Coronary artery (tissue), 2 donors: Measurements from ENCODE around the gene PDP2.
A peak's percentile ranks its signal among the peaks of the same experiment; 100 is the strongest.
"Not testable (repeated sequence)": the region's sequence is repeated elsewhere in the genome, so short reads cannot be mapped to it uniquely, and the experiment has no call there.

Experiments
- DNase-seq: peaks from one replicate; pipeline ENCODE4 v3.0.0-alpha.2; 2017; ENCODE audit warnings: low spot score
- H3K27ac ChIP-seq, 2 donors: fragments of 200-600 bp; sonication (generic); one replicate each; pipeline ENCODE4 v1.5.1; 2016 to 2019
- H3K4me3 ChIP-seq: fragments of 200-600 bp; sonication (generic); 2 replicates; pipeline ENCODE4 v1.5.1; 2016; ENCODE audit warnings: mild to moderate bottlenecking, moderate library complexity
- TF ChIP-seq, protein P1 (sequence below): fragments of 200-600 bp; sonication (generic); IDR thresholded peaks from one replicate; pipeline ENCODE4 v1.5.1; 2019; ENCODE audit warnings: antibody characterized with exemption

PDP2 gene

DNA sequence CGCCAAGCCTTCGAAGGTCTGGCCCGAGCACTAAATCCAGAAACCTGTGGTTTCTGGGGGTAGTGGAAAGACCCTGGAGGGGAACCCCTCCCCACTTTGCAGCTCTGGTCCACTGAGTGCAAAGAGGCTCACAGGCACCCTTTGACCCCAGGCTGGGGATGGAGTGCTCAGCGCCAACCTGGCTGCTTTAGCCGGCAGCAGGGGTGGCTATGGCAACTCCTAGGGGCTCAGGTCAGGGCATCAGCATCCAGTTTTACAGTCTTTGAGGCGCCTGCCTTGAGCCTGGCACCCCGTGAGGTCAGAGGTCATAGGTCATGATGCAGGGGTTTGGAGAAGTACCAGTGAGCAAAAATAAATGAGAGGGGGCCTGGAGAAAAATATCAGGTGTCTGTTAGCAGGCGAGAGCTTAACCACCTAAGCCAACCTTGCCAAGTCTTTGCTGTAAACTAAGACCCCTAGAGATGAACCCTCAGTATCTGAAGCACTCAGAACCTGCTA, 18.2 kb upstream of the PDP2 start:
- peak; percentile 36 for DNase-seq
- Histone ChIP-seq H3K27ac (no peak overlapping the region), H3K4me3 (no peak overlapping the region)
- TF ChIP-seq, protein P1, sequence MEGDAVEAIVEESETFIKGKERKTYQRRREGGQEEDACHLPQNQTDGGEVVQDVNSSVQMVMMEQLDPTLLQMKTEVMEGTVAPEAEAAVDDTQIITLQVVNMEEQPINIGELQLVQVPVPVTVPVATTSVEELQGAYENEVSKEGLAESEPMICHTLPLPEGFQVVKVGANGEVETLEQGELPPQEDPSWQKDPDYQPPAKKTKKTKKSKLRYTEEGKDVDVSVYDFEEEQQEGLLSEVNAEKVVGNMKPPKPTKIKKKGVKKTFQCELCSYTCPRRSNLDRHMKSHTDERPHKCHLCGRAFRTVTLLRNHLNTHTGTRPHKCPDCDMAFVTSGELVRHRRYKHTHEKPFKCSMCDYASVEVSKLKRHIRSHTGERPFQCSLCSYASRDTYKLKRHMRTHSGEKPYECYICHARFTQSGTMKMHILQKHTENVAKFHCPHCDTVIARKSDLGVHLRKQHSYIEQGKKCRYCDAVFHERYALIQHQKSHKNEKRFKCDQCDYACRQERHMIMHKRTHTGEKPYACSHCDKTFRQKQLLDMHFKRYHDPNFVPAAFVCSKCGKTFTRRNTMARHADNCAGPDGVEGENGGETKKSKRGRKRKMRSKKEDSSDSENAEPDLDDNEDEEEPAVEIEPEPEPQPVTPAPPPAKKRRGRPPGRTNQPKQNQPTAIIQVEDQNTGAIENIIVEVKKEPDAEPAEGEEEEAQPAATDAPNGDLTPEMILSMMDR: no peak

DNA sequence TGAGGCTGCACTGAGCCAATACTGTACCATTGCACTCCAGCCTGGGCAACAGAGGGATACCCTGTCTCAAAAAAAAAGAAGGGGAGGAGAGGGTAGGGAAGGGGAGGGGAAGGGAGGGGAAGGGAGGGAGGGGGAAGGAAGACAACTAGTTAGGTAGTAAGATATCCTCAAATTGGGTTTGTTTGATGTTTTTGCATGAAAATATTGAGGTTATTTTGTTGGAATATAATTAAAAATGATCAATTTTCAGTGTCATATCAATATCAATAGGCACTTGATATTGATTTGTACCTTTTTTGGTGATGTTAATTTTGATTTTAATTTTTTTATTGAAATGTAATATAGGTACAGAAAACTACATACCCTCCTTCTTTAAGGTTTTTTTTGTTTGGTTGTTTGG, 16.6 kb upstream of the PDP2 start:
- H3K4me3 ChIP-seq: no peak overlapping the region
- H3K27ac ChIP-seq: no peak overlapping the region
- DNase-seq: no peak
- TF ChIP-seq, protein P1: no peak

DNA sequence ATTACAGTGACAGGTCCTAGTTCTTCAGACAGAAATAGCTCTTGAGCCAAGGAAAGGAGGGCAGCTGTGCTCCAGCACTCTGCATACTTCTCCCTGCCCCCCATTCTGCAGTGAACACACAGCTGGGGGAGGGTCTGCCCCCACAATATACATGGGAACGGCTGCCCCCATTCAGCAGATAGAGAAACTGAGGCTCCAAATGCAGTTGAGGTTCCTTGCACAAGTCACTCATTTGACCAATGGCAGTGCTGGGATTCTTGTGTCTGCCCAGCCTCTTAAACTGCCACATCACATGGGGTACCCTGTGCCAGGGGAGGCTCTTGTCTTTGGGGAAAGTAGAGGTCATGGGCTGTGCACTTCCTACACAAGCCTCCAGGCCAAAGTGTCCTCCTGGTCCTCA, 10.9 kb upstream of the PDP2 start:
- no peak overlapping the region for H3K4me3 ChIP-seq
- DNase-seq: no peak
- TF ChIP-seq, protein P1: no peak
- H3K27ac ChIP-seq: no peak overlapping the region

DNA sequence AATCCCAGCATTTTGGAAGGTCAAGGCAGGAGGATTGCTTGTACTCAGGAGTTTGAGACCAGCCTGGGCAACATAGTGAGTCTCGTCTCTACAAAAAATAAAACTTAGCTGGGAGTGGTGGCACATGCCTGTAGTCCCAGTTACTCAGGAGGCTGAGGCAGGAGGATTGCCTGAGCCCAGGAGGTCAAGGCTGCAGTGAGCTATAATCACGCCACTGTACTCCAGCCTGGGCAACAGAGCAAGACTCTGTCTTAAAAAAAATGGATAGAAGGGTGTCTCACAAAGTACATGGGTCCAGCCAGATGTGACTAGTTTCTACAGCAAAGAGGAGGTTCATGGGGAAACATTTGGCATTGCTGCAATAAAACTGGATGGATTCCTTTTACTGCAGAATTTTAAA, 9.0 kb upstream of the PDP2 start:
- DNase-seq, H3K27ac ChIP-seq, H3K4me3 ChIP-seq: not testable (repeated sequence)

DNA sequence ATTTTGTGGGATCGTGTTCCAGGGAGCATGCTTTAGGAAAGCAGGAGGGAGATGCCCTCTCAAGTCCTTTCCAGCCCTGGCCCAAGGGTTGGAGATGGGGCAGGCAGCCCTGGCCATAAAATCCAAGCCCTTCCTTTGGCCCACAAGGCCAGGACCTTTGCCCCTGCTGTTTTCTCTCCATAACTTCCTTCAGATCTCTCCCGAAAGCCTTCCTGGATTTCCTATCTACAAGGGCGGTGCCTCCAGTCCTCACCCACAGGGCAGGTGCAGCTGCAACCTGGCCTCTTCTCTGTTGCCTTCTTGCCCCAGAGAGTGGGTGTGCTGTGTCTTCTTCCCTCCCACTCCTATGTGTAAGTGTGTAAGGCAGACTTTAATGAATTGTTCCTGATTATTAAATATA, 8.5 kb upstream of the PDP2 start:
- Histone ChIP-seq H3K27ac (no peak overlapping the region), H3K4me3 (no peak overlapping the region)
- TF ChIP-seq, protein P1: no peak
- no peak for DNase-seq

DNA sequence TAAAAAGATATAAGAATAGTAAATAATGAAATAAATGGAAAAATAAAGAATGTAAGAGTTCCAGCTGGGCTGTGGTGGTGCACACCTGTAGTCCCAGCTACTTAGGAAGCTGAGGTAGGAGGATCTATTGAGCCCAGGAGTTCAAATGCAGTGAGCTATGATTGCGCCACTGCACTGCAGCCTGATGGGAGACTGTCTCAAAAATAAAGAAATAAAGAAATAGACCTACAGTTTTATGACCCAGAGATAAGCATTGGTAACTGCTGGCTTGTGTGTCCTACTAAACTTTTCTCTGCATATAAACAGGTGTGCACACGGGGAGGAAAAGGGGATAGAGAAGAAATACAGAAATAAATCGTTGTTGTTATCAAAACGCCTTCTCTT, 7.8 kb upstream of the PDP2 start:
- TF ChIP-seq, protein P1: no peak
- peak overlapping the region; percentile 68 for H3K4me3 ChIP-seq
- no peak for DNase-seq

DNA sequence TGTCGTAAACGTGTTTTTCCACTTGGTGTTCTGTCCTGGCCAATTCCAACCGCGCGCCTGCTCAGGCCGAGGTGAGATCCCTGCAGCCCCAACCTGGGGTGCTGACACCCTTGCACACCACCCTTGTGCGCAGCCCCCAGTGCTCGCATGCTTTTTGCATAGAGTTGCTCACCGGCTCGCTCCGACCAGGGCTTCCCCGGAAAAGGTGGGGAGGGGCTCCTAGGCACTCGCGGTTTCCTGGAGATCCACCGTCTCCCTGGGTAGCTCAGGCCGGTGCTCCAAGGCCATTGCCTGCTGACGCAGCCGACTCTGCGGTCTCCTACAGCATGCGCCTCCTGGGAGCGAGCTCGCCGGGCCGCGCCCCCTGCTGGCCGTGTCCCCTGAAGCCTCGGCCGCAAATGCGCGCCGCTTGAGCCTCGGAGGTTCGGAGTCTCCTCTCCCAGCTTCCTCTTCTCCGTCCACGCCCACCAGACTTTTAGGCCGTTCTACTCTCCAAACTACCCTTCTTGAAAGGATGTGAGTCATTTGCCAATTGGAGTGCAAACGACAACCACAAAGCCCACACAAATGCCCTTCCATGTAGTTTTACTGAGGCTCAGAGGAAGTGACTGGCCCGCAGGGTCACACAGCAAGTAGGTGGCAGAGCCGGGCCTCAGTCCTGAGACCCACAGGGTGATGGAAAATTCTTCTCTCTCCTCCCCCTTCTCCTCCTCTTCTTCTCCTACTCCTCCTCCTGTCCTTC, 7.2 kb upstream of the PDP2 start:
- DNase-seq: peak; percentile 93
- TF ChIP-seq, protein P1: peak; percentile 85
- Histone ChIP-seq H3K4me3 (peak overlapping the region; percentile 68), H3K27ac (peak overlapping the region; percentile 32 to 94)

More for the DNA sequence above, 7.8 kb upstream of the PDP2 start:
- peak overlapping the region; percentile 32 to 94 for H3K27ac ChIP-seq
